HepG2 (cell line): ENCODE measurements around the gene KPNB1. TPM values are rescaled to one million over a fixed set of nuclear protein-coding genes. Genes with fewer than 3 reads are reported as not detected.

Experiments used
- ATAC-seq: fragments of 200-7000 bp; cut with Tn5 transposase; 3 replicates; pipeline ENCODE4 v1.9.1; 2020; ENCODE audit warnings: mild to moderate bottlenecking, moderate library complexity
- BruUV-seq: library from RNA; stranded (reverse); fragments of 400-500 nt; replicated peaks from 2 replicates; lab custom pipeline; 2021; lab: Mats Ljungman, UMichigan
- CTCF ChIA-PET: fragments of 300-600 bp; formaldehyde crosslinking; extraction: SDS; loops from one replicate; lab custom pipeline; 2021; ENCODE audit warnings: low total read pairs, inconsistent platforms, low intra/inter-chr PET ratio; lab: Yijun Ruan, JAX
- POLR2A ChIA-PET: fragments of 350-600 bp; sonication (Branson Sonifier 250); formaldehyde crosslinking; loops from one replicate; lab custom pipeline; 2020; ENCODE audit warnings: antibody characterized with exemption, inconsistent platforms; lab: Yijun Ruan, JAX
- DNase-seq: peaks from one replicate; pipeline ENCODE4 v3.0.0-alpha.2; 2015; ENCODE audit warnings: low spot score
- FAIRE-seq: peaks from 3 replicates; lab custom pipeline; 2011; peaks lifted over from hg19 to GRCh38; lab: Jason Lieb, UNC
- H2AFZ ChIP-seq: one replicate; pipeline ENCODE4 v1.6.1; 2011; ENCODE audit warnings: low read length, inconsistent platforms
- H3K27ac ChIP-seq: fragments of 300-600 bp; 3 replicates; pipeline ENCODE4 v1.8.0; 2011; ENCODE audit warnings: mixed run types, mild to moderate bottlenecking, mixed read lengths, low read length, inconsistent platforms; ENCODE audit not compliant: insufficient read depth; ENCODE audit errors: extremely low read length
- H3K27me3 ChIP-seq, 2 experiments: fragments of 200-600 bp in 1 of 2; 2 replicates in 1 of 2; 3 replicates in 1 of 2; pipeline versions ENCODE4 v1.6.0 to v1.8.0; 2011; ENCODE audit warnings: low read length in 2 of 2, mild to moderate bottlenecking in 2 of 2, moderate library complexity in 2 of 2, inconsistent platforms in 1 of 2; ENCODE audit not compliant: insufficient read depth in 2 of 2, control insufficient read depth in 1 of 2
- H3K36me3 ChIP-seq, 2 experiments: fragments of 200-600 bp in 1 of 2; replicated peaks in 1 of 2; 2 replicates in 1 of 2; 3 replicates in 1 of 2; pipeline versions ENCODE4 v1.5.1 to v1.8.0; 2011; ENCODE audit warnings: low read length in 2 of 2, inconsistent platforms in 1 of 2; ENCODE audit not compliant: insufficient read depth in 2 of 2, control insufficient read depth in 1 of 2
- H3K4me1 ChIP-seq: 2 replicates; pipeline ENCODE4 v1.5.1; 2012; ENCODE audit warnings: low read length, inconsistent platforms; ENCODE audit not compliant: insufficient read depth
- H3K4me2 ChIP-seq: 2 replicates; pipeline ENCODE4 v1.6.0; 2011; ENCODE audit warnings: low read depth, low read length, inconsistent platforms
- H3K4me3 ChIP-seq, 3 experiments: fragments of 200-600 bp in 1 of 3; sonication (generic), shearing (Covaris generic) in 1 of 3; replicated peaks in 1 of 3; 2 replicates each; pipeline ENCODE4 v1.5.1; 2011 to 2016; ENCODE audit warnings: low read length in 3 of 3, inconsistent platforms in 2 of 3, low read depth in 2 of 3, mild to moderate bottlenecking in 2 of 3, control low read depth in 1 of 3, mixed read lengths in 1 of 3; ENCODE audit not compliant: insufficient read depth in 1 of 3
- H3K79me2 ChIP-seq: one replicate; pipeline ENCODE4 v1.6.1; 2011; ENCODE audit warnings: low read length, inconsistent platforms; ENCODE audit not compliant: insufficient read depth
- H3K9ac ChIP-seq: 2 replicates; pipeline ENCODE4 v1.6.0; 2011; ENCODE audit warnings: mild to moderate bottlenecking, low read depth, low read length, inconsistent platforms; ENCODE audit not compliant: insufficient read depth
- H3K9me3 ChIP-seq: 2 replicates; pipeline ENCODE4 v1.5.1; 2012; ENCODE audit warnings: mild to moderate bottlenecking, low read length
- H4K20me1 ChIP-seq: 2 replicates; pipeline ENCODE4 v1.6.0; 2011; ENCODE audit warnings: inconsistent platforms, mild to moderate bottlenecking, low read length, moderate library complexity; ENCODE audit not compliant: insufficient read depth
- ADNP ChIP-seq: sonication (generic); formaldehyde crosslinking; IDR thresholded peaks from 2 replicates; pipeline ENCODE4 v1.4.0; 2020; ENCODE audit warnings: missing genetic modification reagents
- JARID2 ChIP-seq: sonication (generic); formaldehyde crosslinking; IDR thresholded peaks from 2 replicates; pipeline ENCODE4 v1.8.1; 2023; ENCODE audit warnings: missing genetic modification reagents, inconsistent platforms; ENCODE audit not compliant: insufficient replicate concordance
- SPEN ChIP-seq: sonication (generic); formaldehyde crosslinking; IDR thresholded peaks from 2 replicates; pipeline ENCODE4 v1.5.1; 2020; ENCODE audit warnings: low read depth, mild to moderate bottlenecking, missing genetic modification reagents
- U2AF2 ChIP-seq: fragments of 200-400 bp; formaldehyde crosslinking; IDR thresholded peaks from 2 replicates; pipeline ENCODE4 v1.6.1; 2017; ENCODE audit warnings: low read depth, mild to moderate bottlenecking, low read length
- ZNF121 ChIP-seq: sonication (generic); formaldehyde crosslinking; IDR thresholded peaks from 2 replicates; pipeline ENCODE4 v1.5.0; 2020; ENCODE audit warnings: mild to moderate bottlenecking, missing genetic modification reagents
- ZNF891 ChIP-seq: sonication (generic); formaldehyde crosslinking; IDR thresholded peaks from 2 replicates; pipeline ENCODE4 v1.5.0; 2020; ENCODE audit warnings: mild to moderate bottlenecking, missing genetic modification reagents
- WGBS: methylation state at CpG from one replicate; pipeline ENCODE4 v1.1.6; 2017; ENCODE audit warnings: low lambda C conversion rate; 5-methylcytosine and 5-hydroxymethylcytosine counted together
- in situ Hi-C: cut with HindIII; loops from 2 replicates; pipeline ENCODE4 v1.10.0; 2017; ENCODE audit warnings: low pct_unique_long_range_greater_than_20kb; ENCODE audit not compliant: extremely low pct_ligation_motif_present
- intact Hi-C: fragments of 100-400 bp; cut with micrococcal nuclease; formaldehyde crosslinking; loops from one replicate; pipeline ENCODE4 v1.10.0; 2022; ENCODE audit not compliant: unreplicated experiment
- polyA plus RNA-seq, 8 experiments: library from polyadenylated mRNA; depleted of rRNA in 3 of 8; stranded (reverse) in 7 of 8; unstranded in 1 of 8; fragments of >200 nt; fragmentation: Illumina TruSeq in 4 of 8; extraction: Trizol in 4 of 8; gene quantifications; 2 replicates each; pipeline versions ENCODE4 v1.2.1 to v1.2.3, GENCODE V29; 2011 to 2016; ENCODE audit warnings: low read depth in 4 of 8, missing spikeins in 1 of 8, mixed read lengths in 1 of 8; ENCODE audit not compliant: insufficient read depth in 1 of 8
- total RNA-seq, 5 experiments: library from RNA; depleted of rRNA; stranded (reverse); fragments of >200 nt; fragmentation: Illumina TruSeq; extraction: Trizol; gene quantifications; 2 replicates each; pipeline ENCODE4 v1.2.3, GENCODE V29; 2016; ENCODE audit warnings: low read depth in 1 of 5
- TF ChIP-seq, protein P1 (sequence below): sonication (generic); formaldehyde crosslinking; IDR thresholded peaks from 2 replicates; pipeline ENCODE4 v1.4.0; 2020; ENCODE audit warnings: missing genetic modification reagents
- TF ChIP-seq, protein P2 (sequence below): sonication (generic); formaldehyde crosslinking; IDR thresholded peaks from 2 replicates; pipeline ENCODE4 v1.5.0; 2020; ENCODE audit warnings: mild to moderate bottlenecking, missing genetic modification reagents
- TF ChIP-seq, protein P3 (sequence below): sonication (generic); formaldehyde crosslinking; IDR thresholded peaks from 2 replicates; pipeline ENCODE4 v1.4.0; 2020; ENCODE audit warnings: missing genetic modification reagents
- TF ChIP-seq, protein P4 (sequence below): sonication (generic); formaldehyde crosslinking; IDR thresholded peaks from 2 replicates; pipeline ENCODE4 v1.8.0; 2022; ENCODE audit warnings: low read depth, missing genetic modification reagents

Gene KPNB1
- total and polyA plus RNA-seq, 2 of the 13 experiments (the other 11 are each of a cell fraction or from before 2014, with no cell fraction given) = 164 to 424 TPM

DNA sequence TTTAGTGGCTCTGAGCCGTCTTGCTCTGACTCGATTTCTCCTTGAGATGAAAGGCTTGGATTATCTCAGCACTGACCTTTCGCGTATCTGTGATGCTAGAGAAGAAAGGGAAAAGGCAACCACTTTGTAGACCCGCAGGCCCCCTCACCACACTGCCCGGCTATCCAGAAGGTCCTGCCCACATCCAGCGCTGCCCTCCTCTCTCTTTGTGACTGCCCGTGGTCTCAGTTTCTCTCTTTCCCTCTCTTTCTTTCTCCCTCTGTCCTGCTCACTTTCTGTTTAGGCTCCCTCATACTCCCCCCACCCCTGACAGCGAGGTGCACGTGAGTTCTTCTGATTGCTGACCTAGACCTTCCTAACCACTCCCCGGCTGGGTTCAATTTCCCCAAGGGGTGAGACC, 70.5 kb downstream of the KPNB1 start:
- no peaks in the 10 kb centered on the region; the same call in 1 of the 2 replicates for H4K20me1 ChIP-seq
- intact Hi-C loops (no loop called here), in situ Hi-C loops (no loop called here)
- no peak overlapping the region for H3K27ac ChIP-seq
- 21% methylated on average over 11 of the region's 11 CpGs for WGBS
- H3K27me3 ChIP-seq = peaks cover 24 to 95% of the 10 kb centered on the region in 2 experiments
- ChIA-PET CTCF (no interaction called here), POLR2A (no interaction called here)
- no peaks in the 10 kb centered on the region for H3K9me3 ChIP-seq
- H3K4me3 ChIP-seq = no peak overlapping the region
- TF ChIP-seq ZNF121 (CRISPR knock-in tag) (no peak), ADNP (CRISPR knock-in tag) (no peak), U2AF2 (no peak), SPEN (CRISPR knock-in tag) (no peak), JARID2 (no peak), ZNF891 (CRISPR knock-in tag) (no peak)
- TF ChIP-seq, protein P1, sequence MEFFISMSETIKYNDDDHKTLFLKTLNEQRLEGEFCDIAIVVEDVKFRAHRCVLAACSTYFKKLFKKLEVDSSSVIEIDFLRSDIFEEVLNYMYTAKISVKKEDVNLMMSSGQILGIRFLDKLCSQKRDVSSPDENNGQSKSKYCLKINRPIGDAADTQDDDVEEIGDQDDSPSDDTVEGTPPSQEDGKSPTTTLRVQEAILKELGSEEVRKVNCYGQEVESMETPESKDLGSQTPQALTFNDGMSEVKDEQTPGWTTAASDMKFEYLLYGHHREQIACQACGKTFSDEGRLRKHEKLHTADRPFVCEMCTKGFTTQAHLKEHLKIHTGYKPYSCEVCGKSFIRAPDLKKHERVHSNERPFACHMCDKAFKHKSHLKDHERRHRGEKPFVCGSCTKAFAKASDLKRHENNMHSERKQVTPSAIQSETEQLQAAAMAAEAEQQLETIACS (CRISPR knock-in tag) = no peak
- TF ChIP-seq, protein P2, sequence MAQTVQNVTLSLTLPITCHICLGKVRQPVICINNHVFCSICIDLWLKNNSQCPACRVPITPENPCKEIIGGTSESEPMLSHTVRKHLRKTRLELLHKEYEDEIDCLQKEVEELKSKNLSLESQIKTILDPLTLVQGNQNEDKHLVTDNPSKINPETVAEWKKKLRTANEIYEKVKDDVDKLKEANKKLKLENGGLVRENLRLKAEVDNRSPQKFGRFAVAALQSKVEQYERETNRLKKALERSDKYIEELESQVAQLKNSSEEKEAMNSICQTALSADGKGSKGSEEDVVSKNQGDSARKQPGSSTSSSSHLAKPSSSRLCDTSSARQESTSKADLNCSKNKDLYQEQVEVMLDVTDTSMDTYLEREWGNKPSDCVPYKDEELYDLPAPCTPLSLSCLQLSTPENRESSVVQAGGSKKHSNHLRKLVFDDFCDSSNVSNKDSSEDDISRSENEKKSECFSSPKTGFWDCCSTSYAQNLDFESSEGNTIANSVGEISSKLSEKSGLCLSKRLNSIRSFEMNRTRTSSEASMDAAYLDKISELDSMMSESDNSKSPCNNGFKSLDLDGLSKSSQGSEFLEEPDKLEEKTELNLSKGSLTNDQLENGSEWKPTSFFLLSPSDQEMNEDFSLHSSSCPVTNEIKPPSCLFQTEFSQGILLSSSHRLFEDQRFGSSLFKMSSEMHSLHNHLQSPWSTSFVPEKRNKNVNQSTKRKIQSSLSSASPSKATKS = no peak
- TF ChIP-seq, protein P3, sequence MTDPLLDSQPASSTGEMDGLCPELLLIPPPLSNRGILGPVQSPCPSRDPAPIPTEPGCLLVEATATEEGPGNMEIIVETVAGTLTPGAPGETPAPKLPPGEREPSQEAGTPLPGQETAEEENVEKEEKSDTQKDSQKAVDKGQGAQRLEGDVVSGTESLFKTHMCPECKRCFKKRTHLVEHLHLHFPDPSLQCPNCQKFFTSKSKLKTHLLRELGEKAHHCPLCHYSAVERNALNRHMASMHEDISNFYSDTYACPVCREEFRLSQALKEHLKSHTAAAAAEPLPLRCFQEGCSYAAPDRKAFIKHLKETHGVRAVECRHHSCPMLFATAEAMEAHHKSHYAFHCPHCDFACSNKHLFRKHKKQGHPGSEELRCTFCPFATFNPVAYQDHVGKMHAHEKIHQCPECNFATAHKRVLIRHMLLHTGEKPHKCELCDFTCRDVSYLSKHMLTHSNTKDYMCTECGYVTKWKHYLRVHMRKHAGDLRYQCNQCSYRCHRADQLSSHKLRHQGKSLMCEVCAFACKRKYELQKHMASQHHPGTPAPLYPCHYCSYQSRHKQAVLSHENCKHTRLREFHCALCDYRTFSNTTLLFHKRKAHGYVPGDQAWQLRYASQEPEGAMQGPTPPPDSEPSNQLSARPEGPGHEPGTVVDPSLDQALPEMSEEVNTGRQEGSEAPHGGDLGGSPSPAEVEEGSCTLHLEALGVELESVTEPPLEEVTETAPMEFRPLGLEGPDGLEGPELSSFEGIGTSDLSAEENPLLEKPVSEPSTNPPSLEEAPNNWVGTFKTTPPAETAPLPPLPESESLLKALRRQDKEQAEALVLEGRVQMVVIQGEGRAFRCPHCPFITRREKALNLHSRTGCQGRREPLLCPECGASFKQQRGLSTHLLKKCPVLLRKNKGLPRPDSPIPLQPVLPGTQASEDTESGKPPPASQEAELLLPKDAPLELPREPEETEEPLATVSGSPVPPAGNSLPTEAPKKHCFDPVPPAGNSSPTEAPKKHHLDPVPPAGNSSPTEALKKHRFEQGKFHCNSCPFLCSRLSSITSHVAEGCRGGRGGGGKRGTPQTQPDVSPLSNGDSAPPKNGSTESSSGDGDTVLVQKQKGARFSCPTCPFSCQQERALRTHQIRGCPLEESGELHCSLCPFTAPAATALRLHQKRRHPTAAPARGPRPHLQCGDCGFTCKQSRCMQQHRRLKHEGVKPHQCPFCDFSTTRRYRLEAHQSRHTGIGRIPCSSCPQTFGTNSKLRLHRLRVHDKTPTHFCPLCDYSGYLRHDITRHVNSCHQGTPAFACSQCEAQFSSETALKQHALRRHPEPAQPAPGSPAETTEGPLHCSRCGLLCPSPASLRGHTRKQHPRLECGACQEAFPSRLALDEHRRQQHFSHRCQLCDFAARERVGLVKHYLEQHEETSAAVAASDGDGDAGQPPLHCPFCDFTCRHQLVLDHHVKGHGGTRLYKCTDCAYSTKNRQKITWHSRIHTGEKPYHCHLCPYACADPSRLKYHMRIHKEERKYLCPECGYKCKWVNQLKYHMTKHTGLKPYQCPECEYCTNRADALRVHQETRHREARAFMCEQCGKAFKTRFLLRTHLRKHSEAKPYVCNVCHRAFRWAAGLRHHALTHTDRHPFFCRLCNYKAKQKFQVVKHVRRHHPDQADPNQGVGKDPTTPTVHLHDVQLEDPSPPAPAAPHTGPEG (CRISPR knock-in tag) = no peak
- TF ChIP-seq, protein P4, sequence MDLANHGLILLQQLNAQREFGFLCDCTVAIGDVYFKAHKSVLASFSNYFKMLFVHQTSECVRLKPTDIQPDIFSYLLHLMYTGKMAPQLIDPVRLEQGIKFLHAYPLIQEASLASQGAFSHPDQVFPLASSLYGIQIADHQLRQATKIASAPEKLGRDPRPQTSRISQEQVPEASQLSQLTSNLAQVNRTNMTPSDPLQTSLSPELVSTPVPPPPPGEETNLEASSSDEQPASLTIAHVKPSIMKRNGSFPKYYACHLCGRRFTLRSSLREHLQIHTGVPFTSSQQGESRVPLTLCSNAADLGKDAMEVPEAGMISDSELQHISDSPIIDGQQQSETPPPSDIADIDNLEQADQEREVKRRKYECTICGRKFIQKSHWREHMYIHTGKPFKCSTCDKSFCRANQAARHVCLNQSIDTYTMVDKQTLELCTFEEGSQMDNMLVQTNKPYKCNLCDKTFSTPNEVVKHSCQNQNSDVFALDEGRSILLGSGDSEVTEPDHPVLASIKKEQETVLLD = no peak
- BruUV-seq = no TSS peak
- DNase-seq (no peak), ATAC-seq (no peak), FAIRE-seq (no peak)
- 0 out of 2 replicates have a peak, but pooled peaks cover 9% of the 10 kb centered on the region for H3K4me1 ChIP-seq
- H3K79me2 ChIP-seq = no peaks in the 10 kb centered on the region
- no peak overlapping the region for H2AFZ ChIP-seq
- no peaks in the 10 kb centered on the region for H3K36me3 ChIP-seq
- H3K9ac ChIP-seq = no peak overlapping the region
- H3K4me2 ChIP-seq = no peak overlapping the region
